Dendritic cell treated with granulocyte-macrophage colony-stimulating factor and Interleukin-4, amounts not matched to agents 40 ng/mL and 50 ng/mL, for 4 days (primary cell): Measurements from ENCODE around the gene TNNT2.

Experiments used
- H3K27ac Mint-ChIP-seq: one replicate; pipeline ENCODE4 v1.8.0; 2022; ENCODE audit warnings: mild to moderate bottlenecking, mixed read lengths
- H3K27me3 Mint-ChIP-seq: one replicate; pipeline ENCODE4 v1.8.0; 2022; ENCODE audit warnings: mild to moderate bottlenecking, mixed read lengths
- H3K36me3 Mint-ChIP-seq: one replicate; pipeline ENCODE4 v1.8.0; 2022; ENCODE audit warnings: low read depth, mixed read lengths
- H3K4me1 Mint-ChIP-seq: one replicate; pipeline ENCODE4 v1.8.0; 2022; ENCODE audit warnings: low read depth, mixed read lengths
- H3K4me3 Mint-ChIP-seq: one replicate; pipeline ENCODE4 v1.8.0; 2022; ENCODE audit warnings: mild to moderate bottlenecking, moderate library complexity, mixed read lengths
- H3K9me3 Mint-ChIP-seq: one replicate; pipeline ENCODE4 v1.8.0; 2022; ENCODE audit warnings: mixed read lengths
- intact Hi-C: fragments of 100-400 bp; cut with micrococcal nuclease; formaldehyde crosslinking; loops from one replicate; pipeline ENCODE4 v1.15.0; 2022

The TNNT2 gene

GRCh38 chr1:201351617-201352016, 25.9 kb downstream of the TNNT2 start:
- no peak overlapping the region for H3K4me3 Mint-ChIP-seq
- H3K9me3 Mint-ChIP-seq, result no peaks in the 10 kb centered on the region
- intact Hi-C loops, result no loop called here
- no peak overlapping the region for H3K27ac Mint-ChIP-seq
- no peaks in the 10 kb centered on the region for H3K36me3 Mint-ChIP-seq
- peaks cover 18% of the 10 kb centered on the region for H3K27me3 Mint-ChIP-seq
- no peaks in the 10 kb centered on the region for H3K4me1 Mint-ChIP-seq

DNA sequence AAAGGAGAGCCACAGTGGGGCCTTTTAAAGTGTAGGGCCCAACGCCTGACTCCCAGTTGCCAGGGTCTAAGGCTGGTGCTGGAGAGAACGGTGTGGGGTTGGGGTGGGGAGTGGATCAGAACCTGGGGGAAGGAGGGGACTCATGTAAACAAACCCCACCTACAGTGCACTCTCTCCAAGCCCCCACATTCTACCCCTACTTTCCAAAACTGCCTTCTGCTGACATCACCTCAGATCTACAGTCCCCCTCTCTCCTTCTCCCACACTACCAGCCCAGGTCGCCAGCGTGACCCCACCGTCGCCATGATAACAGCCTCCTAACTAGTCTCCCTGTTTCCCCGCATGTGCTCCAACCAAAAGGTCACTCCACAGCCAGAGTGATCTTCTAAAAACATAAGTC, 26.6 kb downstream of the TNNT2 start:
- Mint-ChIP-seq H3K27me3 (peaks cover 18% of the 10 kb centered on the region), H3K27ac (no peak overlapping the region), H3K9me3 (no peaks in the 10 kb centered on the region), H3K36me3 (no peaks in the 10 kb centered on the region), H3K4me1 (no peaks in the 10 kb centered on the region), H3K4me3 (no peak overlapping the region)
- intact Hi-C loops, result no loop called here

DNA sequence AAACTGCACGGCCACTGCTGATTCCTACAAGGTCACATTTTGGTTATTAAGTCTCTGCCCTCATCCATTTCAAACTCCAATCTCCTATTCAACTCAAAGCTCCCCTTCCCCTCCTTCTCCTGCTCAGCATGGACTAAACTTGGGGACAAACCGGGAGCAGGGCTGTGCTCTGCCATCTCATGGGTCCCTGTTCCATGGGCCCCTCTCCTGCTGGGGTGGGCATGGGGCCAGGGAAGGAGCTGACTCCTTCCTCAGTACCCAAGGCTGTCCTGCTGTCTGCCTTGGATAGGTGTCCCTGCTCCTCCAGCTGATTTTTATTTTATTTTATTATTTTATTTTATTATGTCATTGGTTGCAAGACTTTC, 27.1 kb downstream of the TNNT2 start:
- peaks cover 16% of the 10 kb centered on the region for H3K27me3 Mint-ChIP-seq
- H3K4me3 Mint-ChIP-seq, result no peak overlapping the region
- no peaks in the 10 kb centered on the region for H3K36me3 Mint-ChIP-seq
- H3K4me1 Mint-ChIP-seq, result no peaks in the 10 kb centered on the region
- no peaks in the 10 kb centered on the region for H3K9me3 Mint-ChIP-seq
- intact Hi-C loops, result no loop called here
- no peak overlapping the region for H3K27ac Mint-ChIP-seq

GRCh38 chr1:201349092-201349491, 28.4 kb downstream of the TNNT2 start:
- Mint-ChIP-seq H3K4me1 (no peaks in the 10 kb centered on the region), H3K4me3 (no peak overlapping the region), H3K9me3 (no peaks in the 10 kb centered on the region), H3K36me3 (no peaks in the 10 kb centered on the region), H3K27ac (no peak overlapping the region), H3K27me3 (peaks cover 20% of the 10 kb centered on the region)
- intact Hi-C loops, result loop anchor here (5.0 kb wide), 1 partner anchor 97 kb away; no protein-coding TSS in a partner anchor

DNA sequence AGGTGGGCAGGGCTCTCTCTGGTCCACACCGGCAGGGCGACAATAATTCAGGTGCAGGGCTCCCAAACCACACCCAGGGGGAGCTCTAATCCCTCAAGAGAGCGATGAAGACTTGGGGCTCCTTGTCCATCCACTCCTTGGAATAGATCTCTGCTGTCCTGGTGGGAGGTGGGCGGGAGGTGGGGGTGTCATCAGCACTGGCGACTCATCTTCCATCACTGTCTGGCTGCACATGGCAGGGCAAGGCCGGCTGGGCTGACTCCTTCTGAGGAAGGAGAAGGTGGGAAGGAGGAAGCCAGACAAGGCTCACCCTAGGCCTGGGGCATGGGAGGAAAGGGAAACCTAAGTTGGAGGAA, 29.3 kb downstream of the TNNT2 start:
- Mint-ChIP-seq H3K27ac (no peak overlapping the region), H3K9me3 (no peaks in the 10 kb centered on the region), H3K27me3 (peaks cover 17% of the 10 kb centered on the region), H3K4me1 (no peaks in the 10 kb centered on the region), H3K36me3 (no peaks in the 10 kb centered on the region), H3K4me3 (no peak overlapping the region)
- intact Hi-C loops, result loop anchor here (5.0 kb wide), 1 partner anchor 96 kb away; no protein-coding TSS in a partner anchor

- no peaks in the 10 kb centered on the region for H3K4me1 Mint-ChIP-seq
- intact Hi-C loops, result loop anchor here (5.0 kb wide), 1 partner anchor 95 kb away; no protein-coding TSS in a partner anchor
- no peaks in the 10 kb centered on the region for H3K9me3 Mint-ChIP-seq
- no peak overlapping the region for H3K4me3 Mint-ChIP-seq
- H3K27ac Mint-ChIP-seq, result no peak overlapping the region
- no peaks in the 10 kb centered on the region for H3K36me3 Mint-ChIP-seq
- H3K27me3 Mint-ChIP-seq, result peaks cover 17% of the 10 kb centered on the region
Observed at GRCh38 chr1:201347498-201348210, 29.8 kb downstream of the TNNT2 start.

DNA sequence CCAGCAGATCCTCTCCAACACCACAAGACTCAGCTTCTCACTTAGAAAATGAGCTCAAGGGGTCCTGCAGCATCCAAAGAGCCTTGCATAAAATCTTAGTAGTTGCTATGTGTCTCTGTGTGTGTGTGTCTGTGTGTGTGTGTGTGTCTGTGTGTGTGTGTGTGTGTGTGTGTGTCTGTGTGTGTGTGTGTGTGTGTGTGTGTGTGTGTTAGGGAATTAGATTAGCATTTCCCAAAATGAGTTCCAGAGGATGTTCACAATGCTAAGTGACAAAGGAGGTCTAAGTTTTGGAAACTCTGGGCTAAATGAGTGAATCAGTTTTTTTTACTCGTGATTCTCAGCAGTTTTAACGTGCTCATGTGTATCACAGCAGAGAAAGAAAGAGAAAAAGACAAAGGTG, 30.5 kb downstream of the TNNT2 start:
- intact Hi-C loops, result loop anchor here (5.0 kb wide), 1 partner anchor 95 kb away; no protein-coding TSS in a partner anchor
- Mint-ChIP-seq H3K9me3 (no peaks in the 10 kb centered on the region), H3K4me1 (no peaks in the 10 kb centered on the region), H3K36me3 (no peaks in the 10 kb centered on the region), H3K4me3 (no peak overlapping the region), H3K27ac (no peak overlapping the region), H3K27me3 (peaks cover 17% of the 10 kb centered on the region)

DNA sequence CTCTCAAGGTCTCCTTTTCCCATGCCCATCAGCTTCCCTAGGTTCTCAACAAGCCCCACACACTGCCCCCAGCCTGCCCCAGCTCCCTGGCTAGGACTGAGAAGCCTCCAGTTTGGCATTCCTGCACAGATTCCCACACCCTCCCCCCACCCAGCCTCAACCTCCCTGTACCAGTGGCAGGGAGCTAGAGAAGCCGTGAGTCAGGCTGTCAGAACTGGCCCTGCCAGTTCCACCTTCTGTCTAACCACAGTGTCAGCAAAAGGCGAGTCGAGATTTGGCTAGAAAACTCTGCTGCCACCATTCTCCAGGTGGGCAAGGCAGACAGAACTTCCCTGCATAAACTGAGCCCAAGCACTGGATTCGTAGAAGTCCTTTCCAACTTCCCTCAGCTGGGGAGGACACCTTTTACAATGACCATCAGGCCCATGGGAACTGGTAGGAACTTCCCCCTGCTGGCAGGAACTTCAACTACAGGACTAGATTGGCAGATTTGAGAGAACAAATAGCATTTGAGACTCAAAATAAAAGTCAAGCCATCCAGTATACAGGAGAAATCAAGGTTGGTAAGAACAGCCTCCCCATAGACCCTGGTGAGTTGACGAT, 31.0 kb downstream of the TNNT2 start:
- H3K27ac Mint-ChIP-seq, result no peak overlapping the region
- intact Hi-C loops, result loop anchor here (5.0 kb wide), 1 partner anchor 94 kb away; no protein-coding TSS in a partner anchor
- H3K4me1 Mint-ChIP-seq, result no peaks in the 10 kb centered on the region
- H3K27me3 Mint-ChIP-seq, result peaks cover 16% of the 10 kb centered on the region
- H3K4me3 Mint-ChIP-seq, result no peak overlapping the region
- H3K9me3 Mint-ChIP-seq, result no peaks in the 10 kb centered on the region
- H3K36me3 Mint-ChIP-seq, result no peaks in the 10 kb centered on the region

- Mint-ChIP-seq H3K4me1 (no peaks in the 10 kb centered on the region), H3K36me3 (no peaks in the 10 kb centered on the region), H3K9me3 (no peaks in the 10 kb centered on the region), H3K4me3 (no peak overlapping the region), H3K27me3 (peaks cover 20% of the 10 kb centered on the region), H3K27ac (no peak overlapping the region)
- intact Hi-C loops, result loop anchor here (5.0 kb wide), 1 partner anchor 93 kb away; no protein-coding TSS in a partner anchor
Observed at GRCh38 chr1:201345081-201345355, 32.5 kb downstream of the TNNT2 start.

DNA sequence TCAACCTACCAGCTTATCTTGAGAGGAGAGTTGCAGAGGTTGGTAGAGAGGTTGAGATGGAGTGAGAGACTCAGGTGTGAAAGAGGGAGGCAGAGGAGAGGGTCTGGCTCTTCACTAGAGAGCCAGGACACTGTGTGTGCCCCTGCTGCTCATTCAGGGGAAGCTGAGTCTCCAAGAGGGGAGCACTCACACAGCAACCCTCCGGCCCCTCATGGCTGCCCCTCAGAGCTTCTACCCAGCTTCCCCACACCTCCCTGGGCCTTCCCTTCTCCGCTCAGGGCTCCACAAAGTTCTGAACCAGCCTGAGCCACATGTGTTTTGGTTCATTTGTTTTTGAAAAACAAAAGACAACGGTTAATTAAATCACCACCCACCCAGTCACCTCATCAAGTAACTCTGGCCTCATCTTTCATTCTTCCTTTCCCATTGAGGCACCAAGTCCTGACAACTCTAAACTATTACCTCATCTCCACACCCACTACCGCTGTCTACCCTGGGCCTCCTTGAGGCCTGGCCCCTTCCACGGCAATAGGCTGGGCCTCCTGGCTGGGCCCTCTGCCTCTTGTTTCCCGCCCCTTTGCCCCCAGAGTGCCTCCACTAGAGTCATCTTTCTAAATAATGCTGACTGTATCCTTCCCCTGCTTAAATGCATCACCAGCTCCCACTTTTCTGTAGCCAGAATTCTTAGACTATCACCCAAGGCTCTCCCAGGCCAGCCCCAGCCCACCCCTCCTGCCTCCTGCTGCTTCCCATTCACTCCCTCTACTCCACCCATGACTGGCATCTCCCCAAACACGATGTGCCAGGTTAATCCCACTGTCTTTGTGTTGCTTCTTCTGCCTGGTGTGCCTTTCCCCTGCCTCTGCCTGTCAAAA, 33.0 kb downstream of the TNNT2 start:
- Mint-ChIP-seq H3K4me1 (no peaks in the 10 kb centered on the region), H3K36me3 (no peaks in the 10 kb centered on the region), H3K27ac (no peak overlapping the region), H3K4me3 (no peak overlapping the region), H3K27me3 (peaks cover 21% of the 10 kb centered on the region), H3K9me3 (no peaks in the 10 kb centered on the region)
- intact Hi-C loops, result loop anchor here (5.0 kb wide), 1 partner anchor 92 kb away; no protein-coding TSS in a partner anchor

DNA sequence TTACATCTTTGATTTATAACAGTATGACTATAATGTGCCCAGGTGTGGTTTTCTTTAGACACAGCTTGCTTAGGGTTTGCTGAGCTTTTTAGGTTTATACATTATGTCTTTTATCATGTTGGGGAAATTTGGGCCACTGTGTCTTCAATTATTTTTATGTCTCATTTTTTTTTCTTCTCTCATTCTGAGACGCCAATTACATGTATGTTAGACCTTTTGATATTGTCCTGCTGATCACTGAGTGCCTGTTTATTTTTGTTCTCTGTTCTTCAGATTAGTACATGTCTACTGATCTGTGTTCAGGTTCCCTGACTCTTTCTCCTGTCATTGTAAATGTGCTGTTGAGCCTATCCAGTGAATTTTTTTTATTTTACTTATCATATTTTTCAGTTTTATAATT, 36.1 kb downstream of the TNNT2 start:
- H3K36me3 Mint-ChIP-seq, result no peaks in the 10 kb centered on the region
- no peaks in the 10 kb centered on the region for H3K9me3 Mint-ChIP-seq
- peaks cover 15% of the 10 kb centered on the region for H3K27me3 Mint-ChIP-seq
- H3K4me1 Mint-ChIP-seq, result no peaks in the 10 kb centered on the region
- no peak overlapping the region for H3K27ac Mint-ChIP-seq
- H3K4me3 Mint-ChIP-seq, result no peak overlapping the region
- intact Hi-C loops, result no loop called here

DNA sequence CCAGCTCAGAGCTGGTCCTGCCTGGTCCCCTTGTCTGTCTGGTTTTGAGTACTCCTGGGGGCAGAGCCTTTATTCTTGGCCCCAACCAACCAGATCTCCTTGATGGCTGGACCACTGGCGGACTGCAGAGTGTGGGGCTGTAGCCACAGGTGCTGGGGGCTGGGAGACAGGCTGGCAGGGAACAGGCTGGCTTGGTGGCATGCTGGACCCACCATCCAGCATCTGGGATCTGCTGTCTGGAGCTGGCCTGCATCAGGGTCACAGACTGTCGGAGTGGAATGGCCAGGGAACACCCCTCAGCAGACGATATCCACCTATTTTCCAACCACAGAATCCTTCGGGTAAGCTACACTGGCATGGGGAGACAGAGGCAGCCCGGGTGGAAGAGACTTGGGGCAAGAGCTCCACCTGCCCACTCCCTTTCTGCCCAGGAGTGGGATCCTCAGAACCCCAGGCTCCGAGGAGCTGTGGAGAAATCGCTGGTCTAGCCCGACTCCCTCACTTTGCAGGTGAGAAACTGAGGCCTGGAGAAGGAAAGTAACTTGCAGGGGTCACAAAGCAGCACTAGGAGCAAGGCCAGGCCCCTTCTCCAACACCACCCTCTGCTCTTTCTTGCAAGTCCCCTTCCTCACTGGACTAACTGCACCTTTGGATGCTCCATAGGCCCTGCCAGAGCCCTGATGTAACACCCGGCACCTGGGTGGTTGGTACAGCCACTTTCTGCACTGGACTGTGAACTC, 40.6 kb downstream of the TNNT2 start:
- Mint-ChIP-seq H3K27ac (no peak overlapping the region), H3K4me1 (no peaks in the 10 kb centered on the region), H3K36me3 (no peaks in the 10 kb centered on the region), H3K4me3 (no peak overlapping the region), H3K9me3 (no peaks in the 10 kb centered on the region), H3K27me3 (peaks cover 12% of the 10 kb centered on the region)
- intact Hi-C loops, result no loop called here

DNA sequence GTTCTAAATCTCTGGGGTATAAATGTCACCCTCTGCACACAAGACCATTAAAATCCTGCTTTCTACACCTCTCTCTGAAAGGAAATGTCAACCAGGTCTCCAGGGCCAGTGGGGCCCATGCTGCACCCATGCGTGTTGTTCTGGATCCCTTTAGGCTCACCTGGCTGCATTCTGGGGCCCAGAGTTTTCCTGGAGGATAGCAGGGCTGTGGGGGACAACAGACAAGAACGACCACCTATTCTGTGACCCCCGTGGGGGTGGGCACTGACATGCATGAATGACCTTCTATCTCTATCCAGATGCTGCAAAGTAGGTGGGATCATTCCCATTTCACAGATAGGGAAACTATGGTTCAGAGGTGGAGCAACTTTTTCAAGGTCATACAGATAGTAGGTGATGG, 41.6 kb downstream of the TNNT2 start:
- Mint-ChIP-seq H3K27ac (no peak overlapping the region), H3K4me1 (no peaks in the 10 kb centered on the region), H3K9me3 (no peaks in the 10 kb centered on the region), H3K4me3 (no peak overlapping the region), H3K36me3 (no peaks in the 10 kb centered on the region), H3K27me3 (peaks cover 8% of the 10 kb centered on the region)
- intact Hi-C loops, result no loop called here
